GM18499 (cell line): Measurements from ENCODE around the gene KCNMA1.
"Not testable (repeated sequence)": the region's sequence is repeated elsewhere in the genome, so short reads cannot be mapped to it uniquely, and the experiment has no call there.

Experiments
- ATAC-seq: cut with Tn5 transposase; IDR thresholded peaks from one replicate; pipeline ENCODE4 v1.9.1; 2021; ENCODE audit warnings: moderate number of reproducible peaks; ENCODE audit not compliant: insufficient read depth, unreplicated experiment

The KCNMA1 gene

GRCh38 chr10:77542710-77543259 lies 94.8 kb downstream of the KCNMA1 start:
- no peak for ATAC-seq

GRCh38 chr10:77541944-77542343 lies 95.7 kb downstream of the KCNMA1 start:
- no peak for ATAC-seq

- no peak for ATAC-seq
Observed at GRCh38 chr10:77541247-77541646, 96.4 kb downstream of the KCNMA1 start.

GRCh38 chr10:77539147-77539935 lies 98.3 kb downstream of the KCNMA1 start:
- no peak for ATAC-seq

- ATAC-seq = no peak
Observed at GRCh38 chr10:77537720-77538373, 99.8 kb downstream of the KCNMA1 start.

GRCh38 chr10:77537071-77537470 lies 100.5 kb downstream of the KCNMA1 start:
- no peak for ATAC-seq

GRCh38 chr10:77533887-77534278 lies 103.7 kb downstream of the KCNMA1 start:
- ATAC-seq = no peak

GRCh38 chr10:77533146-77533886 lies 104.3 kb downstream of the KCNMA1 start:
- ATAC-seq = no peak

- no peak for ATAC-seq
Observed at GRCh38 chr10:77532068-77532467, 105.5 kb downstream of the KCNMA1 start.

GRCh38 chr10:77531441-77532001 lies 106.1 kb downstream of the KCNMA1 start:
- ATAC-seq = no peak

GRCh38 chr10:77530011-77530410 lies 107.6 kb downstream of the KCNMA1 start:
- ATAC-seq = no peak

- no peak for ATAC-seq
Observed at GRCh38 chr10:77529050-77529576, 108.5 kb downstream of the KCNMA1 start.

- ATAC-seq = no peak
Observed at GRCh38 chr10:77527839-77528238, 109.8 kb downstream of the KCNMA1 start.

- ATAC-seq = no peak
Observed at GRCh38 chr10:77526868-77527617, 110.6 kb downstream of the KCNMA1 start.

- no peak for ATAC-seq
Observed at GRCh38 chr10:77524281-77524711, 113.3 kb downstream of the KCNMA1 start.

- ATAC-seq = no peak
Observed at GRCh38 chr10:77522268-77522809, 115.3 kb downstream of the KCNMA1 start.

GRCh38 chr10:77520995-77521394 lies 116.6 kb downstream of the KCNMA1 start:
- ATAC-seq = no peak

- no peak for ATAC-seq
Observed at GRCh38 chr10:77520290-77520689, 117.3 kb downstream of the KCNMA1 start.

GRCh38 chr10:77519791-77520190 lies 117.8 kb downstream of the KCNMA1 start:
- not testable (repeated sequence) for ATAC-seq
